NCI-H82 treated with DMSO at 0.1 percent for 48 hours (cell line): ENCODE measurements around the gene PARD3B.
A peak's percentile ranks its signal among the peaks of the same experiment; 100 is the strongest.

Source experiments
- DNase-seq: peaks from one replicate; lab custom pipeline; 2025; ENCODE audit not compliant: unreplicated experiment; lab: John Stamatoyannopoulos, UW

The PARD3B gene

DNA sequence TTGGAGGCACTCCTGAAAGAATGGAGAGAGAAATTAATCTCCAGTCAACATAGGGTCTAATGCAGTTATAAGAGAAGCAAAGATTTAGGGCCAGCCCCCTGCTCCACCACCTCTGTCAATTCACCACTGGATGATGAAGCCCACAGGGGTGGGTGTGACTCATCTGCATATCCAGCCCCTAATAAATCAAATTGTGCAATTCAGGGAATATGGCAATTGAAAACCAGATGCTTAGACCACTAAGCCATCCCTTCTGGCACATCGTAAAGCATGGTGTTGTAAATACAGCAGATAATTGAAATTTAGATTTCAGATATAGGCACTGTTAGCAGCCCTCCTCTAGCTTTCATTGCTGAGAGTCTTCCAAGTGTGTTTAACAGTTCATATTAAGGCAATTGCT is 541.4 kb downstream of the PARD3B start:
- DNase-seq, result no peak

GRCh38 chr2:205087862-205088261 is 542.6 kb downstream of the PARD3B start:
- no peak for DNase-seq

DNA sequence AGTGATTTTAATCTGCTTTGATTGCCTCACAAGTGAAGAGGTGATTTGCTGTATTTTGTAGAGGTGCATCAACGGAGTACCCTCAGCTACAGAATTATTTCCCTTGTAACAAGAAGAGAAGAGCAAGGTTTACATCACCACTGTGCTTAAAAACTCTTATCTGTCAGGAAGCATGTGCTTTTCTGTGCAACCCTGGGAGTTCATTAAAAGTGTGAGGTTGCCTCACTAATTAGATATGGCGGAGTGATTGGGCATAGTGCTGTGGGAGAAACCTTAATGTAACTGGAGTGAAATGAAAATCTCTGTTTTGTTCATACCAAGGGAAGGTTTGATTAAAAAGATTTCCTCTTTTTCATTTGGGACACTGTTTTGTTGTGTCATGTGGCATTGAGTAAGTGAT is 544.7 kb downstream of the PARD3B start:
- DNase-seq, result no peak

DNA sequence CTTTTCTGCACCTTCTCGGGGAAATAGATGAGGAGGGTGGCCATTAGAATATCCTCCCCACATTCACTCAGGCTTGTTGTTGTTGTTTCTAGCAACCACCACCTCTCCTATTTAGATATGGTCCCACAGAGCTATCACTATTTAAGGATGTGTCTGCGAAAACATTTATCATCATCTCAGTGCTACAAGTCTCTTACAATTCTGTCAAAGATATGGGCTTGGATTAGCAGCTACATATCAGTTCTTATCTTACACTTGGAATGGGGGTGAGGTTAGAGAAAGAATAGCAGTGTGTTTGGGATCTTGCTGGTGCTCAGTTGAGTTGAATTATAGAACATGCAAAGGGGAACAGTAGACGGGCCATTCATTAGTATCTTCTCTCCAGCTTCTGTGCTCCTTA is 546.1 kb downstream of the PARD3B start:
- no peak for DNase-seq

DNA sequence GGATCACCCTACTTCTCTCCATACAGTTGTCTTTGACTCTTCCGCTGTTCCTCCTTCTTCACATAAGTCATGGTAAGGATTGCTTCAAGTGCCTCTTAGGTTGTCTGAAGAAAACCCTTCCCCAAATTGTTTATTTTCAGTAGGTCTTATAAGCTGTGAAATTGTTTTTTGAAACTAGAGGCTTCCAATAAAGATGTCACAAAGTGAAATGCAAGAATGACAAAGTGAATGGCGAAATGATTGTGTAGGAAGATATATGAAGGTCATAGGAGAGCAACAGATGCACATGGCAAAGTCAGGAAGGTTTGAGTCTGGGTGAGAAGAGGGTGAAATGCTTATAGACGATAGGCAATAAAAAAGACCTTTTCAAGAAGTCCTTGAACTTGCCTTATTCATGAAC is 548.8 kb downstream of the PARD3B start:
- DNase-seq, result no peak

DNA sequence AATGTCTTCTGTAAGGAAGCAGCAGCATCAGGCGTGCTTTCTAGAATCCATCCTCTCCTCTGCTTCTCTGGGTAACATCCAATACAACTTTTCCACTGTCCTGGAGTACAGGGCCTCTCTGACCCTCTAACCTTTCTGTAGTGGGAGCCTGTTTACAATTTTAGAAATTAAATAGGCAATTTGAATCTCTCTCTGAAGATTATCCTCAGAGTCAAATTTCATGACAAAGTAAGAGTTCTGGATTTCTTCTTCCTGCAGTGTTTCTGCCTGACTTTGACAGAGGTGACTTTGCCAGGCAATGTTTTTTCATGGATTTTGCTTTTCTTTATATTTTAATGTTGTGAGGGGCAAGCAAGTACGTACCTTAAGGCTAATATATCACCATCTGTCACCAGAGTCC is 558.4 kb downstream of the PARD3B start:
- DNase-seq, result no peak

DNA sequence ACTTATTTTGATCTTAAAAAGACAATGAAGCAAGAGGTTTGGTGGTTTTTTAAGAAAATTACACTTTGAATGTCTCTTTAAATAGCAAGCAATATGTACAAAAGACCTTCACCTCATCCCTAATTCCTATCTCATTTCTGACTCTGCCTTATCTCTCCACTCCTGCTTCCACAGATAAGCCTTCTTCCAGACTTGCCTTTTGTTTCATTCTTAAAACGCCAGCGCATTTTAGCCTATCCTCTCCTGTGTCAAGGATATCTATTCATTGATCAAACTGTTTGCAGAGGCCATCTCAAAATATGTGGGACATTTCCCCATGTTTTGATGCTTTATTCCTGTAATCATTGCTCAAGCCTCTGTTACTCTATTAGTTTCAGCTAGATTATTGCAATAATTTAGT is 562.5 kb downstream of the PARD3B start:
- DNase-seq, result no peak

DNA sequence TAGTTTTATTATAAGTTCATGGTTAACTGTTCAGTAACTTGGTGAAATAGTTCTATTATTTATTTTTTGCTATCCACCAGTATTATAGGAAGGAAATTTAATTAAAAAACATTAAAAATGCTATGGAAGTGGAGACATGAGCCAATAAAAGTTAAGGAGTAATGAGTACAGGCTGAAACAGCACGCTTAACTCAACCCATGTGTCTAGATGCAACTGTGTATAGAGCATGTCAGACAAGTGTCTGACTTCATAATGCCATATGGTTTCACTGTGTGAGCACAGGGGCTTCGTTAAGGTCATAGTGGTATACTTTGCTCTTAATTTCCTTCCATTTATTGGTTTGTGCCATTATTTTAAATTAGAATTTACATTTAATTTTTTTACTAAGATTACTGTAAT is 570.2 kb downstream of the PARD3B start:
- DNase-seq, result peak; percentile 12

- DNase-seq, result no peak
Observed at GRCh38 chr2:205117125-205117524, 571.9 kb downstream of the PARD3B start.

GRCh38 chr2:205119136-205119535 is 573.9 kb downstream of the PARD3B start:
- no peak for DNase-seq

DNA sequence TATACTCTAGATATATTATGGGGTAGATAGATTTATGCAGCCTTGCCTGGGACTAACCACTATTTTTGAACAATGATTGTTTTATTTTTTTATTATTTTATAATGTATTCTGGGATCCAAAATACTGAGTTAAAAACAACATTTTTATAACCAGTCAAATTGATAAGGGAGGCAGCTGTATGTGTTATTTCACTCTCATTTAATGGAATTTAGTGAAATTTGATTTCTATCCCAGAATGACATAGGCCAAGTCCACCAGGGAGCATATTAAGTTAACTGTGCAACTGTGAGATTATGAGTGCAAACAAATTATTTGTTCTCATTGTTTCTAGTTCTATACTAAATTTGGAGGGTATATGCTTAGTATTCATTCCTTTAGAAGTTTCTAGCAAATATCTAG is 583.5 kb downstream of the PARD3B start:
- no peak for DNase-seq

DNA sequence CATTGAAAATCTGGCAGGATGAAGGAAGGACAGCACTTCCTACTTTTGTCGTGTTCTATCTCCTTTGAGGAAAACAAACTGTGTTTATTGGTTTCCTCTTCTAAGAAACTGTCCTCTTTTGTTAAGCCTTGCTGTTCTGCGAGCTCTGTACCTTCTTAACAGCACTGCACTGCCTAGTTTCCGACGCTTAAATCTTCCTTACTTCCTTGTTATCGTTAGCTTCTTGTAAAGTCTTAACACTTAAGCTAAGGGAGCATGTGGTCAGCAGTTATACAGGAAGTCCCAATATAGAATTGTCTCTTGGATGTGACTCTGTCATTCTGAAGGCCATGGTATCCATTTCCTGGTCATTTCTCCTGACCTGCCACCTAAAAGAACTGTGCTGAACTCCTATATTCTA is 584.3 kb downstream of the PARD3B start:
- no peak for DNase-seq

- no peak for DNase-seq
Observed at GRCh38 chr2:205130111-205130829, 585.0 kb downstream of the PARD3B start.

GRCh38 chr2:205133544-205133943 is 588.3 kb downstream of the PARD3B start:
- no peak for DNase-seq

GRCh38 chr2:205138735-205139134 is 593.5 kb downstream of the PARD3B start:
- no peak for DNase-seq

- no peak for DNase-seq
Observed at GRCh38 chr2:205139822-205140463, 594.7 kb downstream of the PARD3B start.

- no peak for DNase-seq
Observed at GRCh38 chr2:205141381-205141780, 596.1 kb downstream of the PARD3B start.

- DNase-seq, result no peak
Observed at GRCh38 chr2:205145888-205146287, 600.6 kb downstream of the PARD3B start.

GRCh38 chr2:205148755-205149154 is 603.5 kb downstream of the PARD3B start:
- no peak for DNase-seq

GRCh38 chr2:205156457-205156856 is 611.2 kb downstream of the PARD3B start:
- no peak for DNase-seq

- no peak for DNase-seq
Observed at GRCh38 chr2:205158404-205158803, 613.1 kb downstream of the PARD3B start.

- DNase-seq, result no peak
Observed at GRCh38 chr2:205161156-205161839, 616.0 kb downstream of the PARD3B start.
